ENCODE data around the gene RGS14.

Gene RGS14

DNA sequence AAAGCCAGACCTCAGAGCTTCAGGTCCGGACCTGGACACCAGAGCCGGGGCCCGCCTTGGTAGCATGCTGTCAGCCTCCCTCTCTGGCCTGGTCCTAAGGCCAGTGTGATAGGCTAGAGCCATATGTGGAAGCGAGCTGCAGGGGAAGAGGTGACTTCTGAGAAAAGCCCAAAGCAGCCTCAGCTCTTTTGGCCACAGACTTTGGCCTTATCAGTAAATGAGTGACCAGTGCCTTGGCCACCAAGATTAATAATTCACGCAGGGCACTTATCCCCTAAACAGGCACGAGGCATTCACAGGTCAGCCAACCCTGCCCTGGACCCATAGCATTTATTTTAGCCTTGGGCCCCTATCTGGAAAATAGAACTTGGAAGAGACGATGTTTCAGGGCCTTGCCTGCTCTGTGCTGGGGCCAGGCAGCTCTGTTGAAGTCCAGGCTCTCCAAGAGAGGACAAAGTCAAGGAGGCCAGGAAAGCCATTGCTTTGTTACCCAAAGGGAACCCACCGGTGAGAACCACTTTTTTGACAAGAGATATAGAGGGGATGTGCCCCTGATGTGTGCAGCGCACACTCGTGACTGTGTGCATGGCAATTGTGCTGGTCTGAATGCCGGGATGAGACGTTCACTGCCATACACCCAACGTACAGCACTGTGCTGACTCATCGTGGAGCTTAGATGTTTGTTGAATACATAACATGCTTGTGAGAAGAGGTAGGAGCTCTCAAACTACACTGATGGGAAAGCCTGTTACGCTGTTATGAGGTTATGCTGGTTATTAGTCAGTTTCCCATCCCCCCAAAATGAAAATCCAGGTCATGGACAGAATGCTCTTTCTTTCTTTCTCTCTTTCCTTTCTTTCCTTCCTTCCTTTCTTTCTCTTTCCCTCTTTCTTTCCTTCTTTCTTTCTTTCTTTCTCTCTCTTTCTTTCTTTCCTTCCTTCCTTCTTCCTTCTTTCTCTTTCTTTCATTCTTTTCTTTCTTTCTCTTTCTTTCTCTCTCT is 21.5 kb downstream of the RGS14 start:
- no peak for DNase-seq (ENCODE audit: low spot score)

DNA sequence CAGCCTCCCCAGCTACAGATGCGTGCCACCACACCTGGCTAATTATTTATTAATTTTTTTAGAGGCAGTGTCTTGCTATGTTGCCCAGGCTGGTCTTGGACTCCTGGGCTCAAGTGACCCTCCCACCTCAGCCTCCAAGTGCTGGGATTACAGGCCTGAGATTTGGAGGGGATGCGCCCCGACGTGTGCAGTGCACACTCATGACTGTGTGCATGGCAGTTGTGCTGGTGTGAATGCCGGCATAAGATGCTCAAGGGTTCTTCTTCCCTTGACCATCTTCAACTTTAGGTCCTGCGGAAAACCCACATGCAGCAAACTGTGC is 23.0 kb downstream of the RGS14 start:
- DNase-seq (ENCODE audit: low spot score), result no peak

DNA sequence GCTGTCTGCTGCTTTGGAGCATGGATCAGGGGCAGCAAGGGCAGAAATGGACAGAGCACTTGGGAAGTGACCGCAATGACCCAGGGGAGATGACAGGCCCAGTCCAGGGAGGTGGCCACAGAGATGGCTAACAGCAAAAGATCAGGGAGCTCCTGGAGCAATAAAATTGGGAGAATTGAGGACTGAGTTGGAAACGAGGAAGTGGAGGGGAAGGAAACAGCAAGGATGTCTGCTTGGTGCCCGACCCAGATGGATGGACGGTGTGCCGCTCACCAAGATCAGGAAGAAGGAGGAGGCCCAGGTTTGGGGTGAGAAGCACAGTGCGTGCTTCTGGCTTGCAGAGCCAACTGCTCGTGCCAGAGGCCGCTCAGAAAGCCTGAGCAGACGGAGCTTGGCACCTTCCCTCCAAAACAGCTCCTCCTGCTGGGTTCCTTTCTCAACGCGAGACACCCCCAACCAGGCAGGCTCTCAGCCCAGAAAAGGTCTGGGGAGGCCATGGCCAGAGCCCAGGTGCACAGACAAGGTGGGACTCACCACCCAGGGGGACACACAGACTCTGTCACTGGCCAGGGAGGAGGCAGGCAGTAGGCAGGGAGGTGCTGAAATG is 24.8 kb downstream of the RGS14 start:
- no peak for DNase-seq (ENCODE audit: low spot score)

GRCh38 chr5:177383181-177383580 is 25.5 kb downstream of the RGS14 start:
- no peak for DNase-seq (ENCODE audit: low spot score)

DNA sequence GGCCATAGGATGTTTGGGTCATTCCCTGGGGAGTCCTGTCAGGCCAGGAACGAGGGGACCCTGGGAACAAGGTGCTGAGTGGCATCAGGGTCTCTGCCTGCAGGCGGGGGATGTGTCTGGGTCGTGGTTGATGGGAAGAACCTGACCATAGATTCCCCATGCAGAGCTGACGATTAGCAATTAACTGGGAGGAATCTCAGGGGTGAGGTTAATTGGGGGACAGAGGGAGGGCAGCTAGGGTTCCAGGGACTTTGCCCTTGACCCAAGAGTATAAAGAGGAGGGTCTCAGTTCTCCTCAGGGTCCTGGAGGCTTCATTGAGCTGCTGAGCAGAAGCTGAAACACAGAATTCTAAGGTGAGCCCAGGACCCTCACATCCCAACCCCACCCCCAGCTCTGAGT is 26.4 kb downstream of the RGS14 start, which contains the start of gene SLC34A1:
Gene SLC34A1 (plus strand): TSS at position 301 of the 400 bp plus-strand sequence. CDS start 1,308 bp downstream, outside the sequence.
- DNase-seq (ENCODE audit: low spot score), result no peak

DNA sequence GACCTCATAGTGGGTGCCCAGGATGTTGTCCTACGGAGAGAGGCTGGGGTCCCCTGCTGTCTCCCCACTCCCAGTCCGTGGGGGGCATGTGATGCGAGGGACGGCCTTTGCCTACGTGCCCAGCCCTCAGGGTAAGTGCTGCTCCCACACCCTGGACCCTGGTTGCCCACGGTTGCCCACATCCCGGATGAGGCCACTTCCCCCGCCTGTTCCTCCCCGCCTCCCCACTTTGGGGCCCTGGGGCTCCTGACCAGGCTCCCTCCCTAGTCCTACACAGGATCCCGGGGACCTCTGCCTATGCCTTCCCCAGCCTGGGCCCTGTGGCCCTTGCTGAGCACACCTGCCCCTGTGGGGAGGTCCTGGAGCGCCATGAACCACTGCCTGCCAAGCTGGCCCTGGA is 28.0 kb downstream of the RGS14 start:
- no peak for DNase-seq (ENCODE audit: low spot score)

GRCh38 chr5:177386542-177386941 is 28.8 kb downstream of the RGS14 start:
- DNase-seq (ENCODE audit: low spot score), result no peak

DNA sequence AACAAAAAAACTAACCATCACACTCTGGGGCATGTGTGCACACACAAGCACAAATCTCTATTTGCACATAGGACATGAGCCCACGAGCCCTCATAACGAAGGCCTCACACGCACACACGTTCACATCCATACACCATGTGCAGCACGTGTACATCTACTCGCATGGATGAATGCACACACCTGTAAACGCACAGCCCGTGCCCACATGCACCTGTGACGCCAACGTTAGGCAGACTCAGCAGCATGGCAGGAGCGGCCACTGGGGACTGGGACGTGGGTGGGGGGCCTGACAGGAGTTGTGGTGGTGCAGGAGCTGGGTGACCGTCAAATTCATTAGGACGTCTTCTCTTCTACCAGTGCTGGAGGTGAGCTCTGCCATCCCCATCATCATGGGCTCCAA is 29.7 kb downstream of the RGS14 start:
- no peak for DNase-seq (ENCODE audit: low spot score)

DNA sequence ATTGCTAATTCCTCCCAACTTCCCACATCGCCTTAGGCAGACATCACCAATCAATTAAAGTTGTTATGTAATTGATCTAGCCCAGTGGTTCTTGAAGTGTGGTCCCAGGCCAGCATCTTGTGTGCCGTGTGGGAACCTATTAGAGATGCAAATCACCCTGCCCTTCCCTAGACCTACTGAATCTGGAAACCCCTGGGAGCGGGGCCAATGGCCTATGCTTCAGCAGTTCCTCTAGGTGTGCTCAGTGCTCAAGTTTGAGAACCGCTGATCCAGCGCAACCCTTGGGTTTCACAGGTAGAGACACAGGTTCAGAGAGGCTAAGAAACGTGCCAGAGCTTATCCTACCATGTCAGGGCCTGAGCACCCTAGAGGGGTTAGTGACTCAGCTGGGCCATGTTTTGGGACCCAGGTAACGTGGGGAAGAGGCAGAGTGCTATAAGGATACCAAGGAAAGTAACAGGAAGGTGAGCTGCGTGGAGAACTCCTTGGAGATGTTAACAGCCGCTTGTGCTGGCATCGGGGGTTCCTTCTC is 30.9 kb downstream of the RGS14 start:
- DNase-seq (ENCODE audit: low spot score), result no peak

DNA sequence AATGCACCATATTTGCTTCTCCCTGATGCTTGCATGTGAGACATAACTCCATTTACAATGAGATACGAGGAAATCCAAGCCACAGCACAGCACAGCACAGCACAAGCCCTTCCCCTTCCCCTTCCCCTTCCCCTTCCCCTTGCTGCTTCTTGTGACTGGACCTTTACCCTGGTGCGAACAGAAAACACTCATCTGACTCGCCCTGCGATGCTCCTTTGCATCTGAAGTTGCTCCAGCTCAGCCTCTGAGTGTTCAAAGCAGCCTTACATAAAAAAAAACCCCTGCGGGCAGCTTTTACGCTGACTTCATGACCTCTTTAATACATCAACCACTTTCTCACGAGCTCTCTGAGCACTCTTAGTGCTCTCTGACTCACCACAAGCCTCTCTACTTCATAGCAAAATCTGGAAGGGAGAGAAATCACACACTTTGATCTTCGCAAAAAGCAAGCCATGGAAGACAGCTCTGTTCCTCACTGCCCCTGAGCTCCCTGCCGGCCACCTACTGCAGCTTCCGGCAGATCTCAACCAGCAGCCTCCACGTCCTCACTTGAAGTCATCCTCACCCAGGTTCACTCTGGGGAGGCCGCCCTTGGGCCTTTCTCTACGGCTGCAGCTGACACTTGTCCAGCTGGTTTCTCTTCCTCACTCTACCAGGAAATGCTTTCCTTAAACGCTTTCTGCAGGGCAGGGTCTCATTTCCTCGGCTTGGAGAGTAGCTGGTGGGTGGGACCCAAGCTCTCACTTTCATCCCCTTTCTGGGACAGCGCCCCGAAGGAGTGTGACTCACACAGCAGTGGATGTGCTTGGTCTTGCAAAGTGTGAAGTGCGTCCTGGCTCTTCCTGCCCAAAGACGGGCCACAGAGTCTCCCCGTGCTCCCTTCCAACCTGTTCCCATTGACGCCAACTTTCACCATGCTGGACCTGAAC is 31.8 kb downstream of the RGS14 start:
- peak; percentile 93 for DNase-seq (ENCODE audit: low spot score)

DNA sequence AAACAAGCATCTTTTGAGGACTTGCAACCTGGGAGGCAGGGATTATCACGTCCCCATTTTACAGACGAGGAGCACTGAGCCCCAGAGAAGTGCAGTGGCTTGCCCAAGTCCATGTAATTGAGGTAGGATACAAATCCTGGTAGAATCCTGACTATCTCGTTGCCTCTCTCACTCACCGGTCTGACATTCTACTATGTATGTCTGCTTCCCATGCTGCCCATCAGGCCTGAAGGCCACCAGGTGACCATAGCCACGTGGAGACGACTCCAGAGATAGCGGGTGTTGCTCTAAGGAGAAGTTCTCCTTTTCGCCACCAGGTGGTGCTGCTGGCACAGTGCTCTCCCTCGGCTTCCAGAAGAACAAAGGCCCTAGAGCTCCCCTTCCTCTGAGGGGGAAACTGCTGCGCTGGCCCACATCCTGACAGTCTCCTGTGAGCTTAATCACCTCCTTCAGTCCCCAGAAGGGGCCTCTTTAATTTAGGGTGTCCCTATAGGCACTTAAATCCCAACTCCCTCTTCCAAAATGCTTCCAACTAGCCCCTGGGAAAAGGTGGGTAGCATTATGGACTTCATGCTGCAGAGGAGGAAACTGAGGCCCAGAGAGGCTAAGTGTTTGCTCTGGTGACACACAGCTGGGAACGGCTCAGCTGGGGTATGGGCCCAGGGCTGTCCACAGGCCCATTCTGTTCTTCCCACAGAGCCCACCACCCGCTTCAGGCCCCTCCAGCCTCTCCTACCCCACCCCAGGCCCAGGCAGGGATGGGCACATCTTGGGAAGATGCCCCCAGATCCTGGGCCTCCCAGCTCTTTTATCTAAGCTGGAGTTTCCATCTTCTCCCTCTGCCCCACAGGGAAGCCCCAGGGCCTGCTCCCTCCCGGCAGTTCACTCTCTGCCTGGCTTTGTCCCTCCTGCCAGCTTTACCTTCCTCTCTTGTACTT is 32.9 kb downstream of the RGS14 start:
- DNase-seq (ENCODE audit: low spot score), result peak; percentile 94

- DNase-seq (ENCODE audit: low spot score), result no peak
Measured at GRCh38 chr5:177392765-177393164, 35.0 kb downstream of the RGS14 start.

DNA sequence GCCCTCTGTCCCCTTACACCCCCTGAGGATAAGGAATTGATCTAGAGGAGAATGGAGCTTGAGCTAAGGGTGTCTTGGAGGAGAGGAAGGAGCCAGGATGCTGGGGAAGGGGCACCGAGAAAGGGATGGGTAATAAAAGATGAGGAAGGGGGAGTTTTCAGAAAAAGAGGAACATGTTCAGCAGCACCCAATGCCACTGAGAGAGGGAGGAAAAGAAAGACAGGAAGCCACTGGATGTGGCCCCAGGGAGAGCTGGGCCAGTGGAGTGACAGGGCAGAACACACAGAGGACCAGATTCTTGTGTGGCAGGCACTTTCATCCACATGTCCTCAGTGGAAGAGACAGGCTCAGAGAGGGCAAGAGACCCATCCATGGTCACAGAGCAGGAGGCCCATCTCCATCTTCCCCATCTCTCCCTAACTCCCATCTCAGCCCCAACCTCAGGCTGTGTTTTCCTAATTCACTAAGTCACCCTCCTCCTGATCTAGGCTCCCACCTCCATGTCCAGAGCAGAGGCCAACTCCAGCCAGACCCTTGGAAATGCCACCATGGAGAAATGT is 35.6 kb downstream of the RGS14 start:
- DNase-seq (ENCODE audit: low spot score), result no peak

- DNase-seq (ENCODE audit: low spot score), result no peak
Measured at GRCh38 chr5:177393990-177394389, 36.3 kb downstream of the RGS14 start.

DNA sequence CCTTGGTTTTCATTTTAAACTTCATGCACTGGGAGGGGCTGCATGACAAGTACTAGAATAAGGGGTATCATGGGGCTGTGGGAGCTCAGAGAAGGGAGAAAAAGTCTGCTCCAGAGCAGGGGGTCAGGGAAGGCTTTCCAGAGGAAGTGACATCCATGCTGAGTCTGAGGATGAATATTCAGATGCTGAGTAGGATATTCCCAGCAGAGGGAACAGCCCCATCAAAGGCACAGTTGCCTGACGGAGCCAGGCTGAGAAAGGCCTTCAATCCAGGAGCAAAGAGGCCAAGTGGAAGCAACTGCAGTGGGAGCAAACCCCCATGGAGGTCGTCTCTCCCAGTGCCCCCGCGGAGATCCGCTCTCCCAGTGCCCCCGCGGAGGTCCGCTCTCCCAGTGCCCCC is 38.4 kb downstream of the RGS14 start:
- DNase-seq (ENCODE audit: low spot score), result no peak

DNA sequence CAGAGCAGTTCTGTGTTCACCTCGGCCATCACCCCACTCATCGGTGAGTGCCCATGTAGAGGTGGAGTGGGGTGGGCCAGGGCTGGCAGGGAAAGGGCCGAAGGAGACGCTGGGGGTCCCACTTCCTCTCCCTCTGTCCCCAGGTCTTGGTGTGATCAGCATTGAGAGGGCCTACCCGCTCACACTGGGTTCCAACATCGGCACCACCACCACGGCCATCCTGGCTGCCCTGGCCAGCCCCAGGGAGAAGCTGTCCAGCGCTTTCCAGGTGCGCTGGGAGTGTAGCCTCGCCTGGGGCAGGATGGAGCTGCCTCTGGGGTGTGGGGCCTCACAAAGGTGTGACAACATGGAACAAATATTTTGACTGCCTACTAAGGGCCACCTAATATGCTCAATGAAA is 39.1 kb downstream of the RGS14 start:
- DNase-seq (ENCODE audit: low spot score), result no peak

GRCh38 chr5:177397875-177398390 is 40.2 kb downstream of the RGS14 start:
- no peak for DNase-seq (ENCODE audit: low spot score)

- no peak for DNase-seq (ENCODE audit: low spot score)
Measured at GRCh38 chr5:177399997-177400868, 42.5 kb downstream of the RGS14 start, which contains the start of gene PFN3. Gene PFN3, minus strand, starts transcription at chr5:177400661. Its CDS starts 85 bp downstream, at chr5:177400576.
